ENCODE measurements around the gene DENND4C.

- TF ChIP-seq POLR2A (IDR thresholded peaks at IDR 0.05), result no peak
- TF ChIP-seq POLR2AphosphoS5 (IDR thresholded peaks at IDR 0.05), result no peak
- TF ChIP-seq, protein P1, sequence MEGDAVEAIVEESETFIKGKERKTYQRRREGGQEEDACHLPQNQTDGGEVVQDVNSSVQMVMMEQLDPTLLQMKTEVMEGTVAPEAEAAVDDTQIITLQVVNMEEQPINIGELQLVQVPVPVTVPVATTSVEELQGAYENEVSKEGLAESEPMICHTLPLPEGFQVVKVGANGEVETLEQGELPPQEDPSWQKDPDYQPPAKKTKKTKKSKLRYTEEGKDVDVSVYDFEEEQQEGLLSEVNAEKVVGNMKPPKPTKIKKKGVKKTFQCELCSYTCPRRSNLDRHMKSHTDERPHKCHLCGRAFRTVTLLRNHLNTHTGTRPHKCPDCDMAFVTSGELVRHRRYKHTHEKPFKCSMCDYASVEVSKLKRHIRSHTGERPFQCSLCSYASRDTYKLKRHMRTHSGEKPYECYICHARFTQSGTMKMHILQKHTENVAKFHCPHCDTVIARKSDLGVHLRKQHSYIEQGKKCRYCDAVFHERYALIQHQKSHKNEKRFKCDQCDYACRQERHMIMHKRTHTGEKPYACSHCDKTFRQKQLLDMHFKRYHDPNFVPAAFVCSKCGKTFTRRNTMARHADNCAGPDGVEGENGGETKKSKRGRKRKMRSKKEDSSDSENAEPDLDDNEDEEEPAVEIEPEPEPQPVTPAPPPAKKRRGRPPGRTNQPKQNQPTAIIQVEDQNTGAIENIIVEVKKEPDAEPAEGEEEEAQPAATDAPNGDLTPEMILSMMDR (IDR thresholded peaks at IDR 0.05 in 8 of 11, conservative IDR thresholded peaks at IDR 0.05 in 3 of 11), result no peak
Observed at GRCh38 chr9:19416143-19416542, 185.7 kb downstream of the DENND4C start.
